GM12878 (cell line): Measurements from ENCODE around the gene BAHD1. TPM values are rescaled to one million over a fixed set of nuclear protein-coding genes. Genes with fewer than 3 reads are reported as not detected.
A peak's percentile ranks its signal among the peaks of the same experiment; 100 is the strongest.

Experiments
- ATAC-seq: fragments of 200-7000 bp; cut with Tn5 transposase; 3 replicates; pipeline ENCODE4 v1.9.1; 2020; ENCODE audit warnings: mild to moderate bottlenecking, moderate library complexity
- BruUV-seq: library from RNA; stranded (reverse); fragments of 400-500 nt; replicated peaks from 2 replicates; lab custom pipeline; 2021; lab: Mats Ljungman, UMichigan
- CTCF ChIA-PET: fragments of 300-600 bp; sonication (Branson Sonifier 250); formaldehyde crosslinking; extraction: SDS; loops from one replicate; lab custom pipeline; 2021; ENCODE audit warnings: inconsistent platforms; lab: Yijun Ruan, JAX
- POLR2A ChIA-PET: fragments of 350-600 bp; formaldehyde crosslinking; extraction: SDS; loops from one replicate; lab custom pipeline; 2021; ENCODE audit warnings: inconsistent platforms; lab: Charles Lee
- RAD21 ChIA-PET: fragments of 300-600 bp; sonication (Branson Sonifier 250); formaldehyde crosslinking; loops from one replicate; lab custom pipeline; 2023; ENCODE audit warnings: antibody characterized with exemption; ENCODE audit not compliant: unreplicated experiment; lab: Charles Lee
- SMC1A ChIA-PET: fragments of 300-600 bp; sonication (Branson Sonifier 250); formaldehyde crosslinking; loops from one replicate; lab custom pipeline; 2023; ENCODE audit not compliant: unreplicated experiment, uncharacterized antibody; lab: Charles Lee
- DNase-seq: peaks from one replicate; pipeline ENCODE4 v3.0.0-alpha.2; 2011; ENCODE audit warnings: low read depth, low spot score
- FAIRE-seq: peaks from 3 replicates; lab custom pipeline; 2011; peaks lifted over from hg19 to GRCh38; lab: Jason Lieb, UNC
- H2AFZ ChIP-seq: 2 replicates; pipeline ENCODE4 v1.6.0; 2011; ENCODE audit warnings: low read depth, low read length, control low read depth; ENCODE audit not compliant: control insufficient read depth
- H3K27ac ChIP-seq: 2 replicates; pipeline ENCODE4 v1.5.1; 2011; ENCODE audit warnings: control low read depth; ENCODE audit not compliant: control insufficient read depth, insufficient read depth
- H3K27me3 ChIP-seq, 2 experiments: replicated peaks in 1 of 2; 2 replicates each; pipeline versions ENCODE4 v1.6.0 to v1.6.1; 2011; ENCODE audit warnings: low read length in 1 of 2; ENCODE audit not compliant: control insufficient read depth in 2 of 2, insufficient read depth in 2 of 2
- H3K36me3 ChIP-seq, 2 experiments: 2 replicates each; pipeline ENCODE4 v1.5.1; 2011; ENCODE audit warnings: low read length in 1 of 2; ENCODE audit not compliant: control insufficient read depth in 2 of 2, insufficient read depth in 2 of 2
- H3K4me1 ChIP-seq: 2 replicates; pipeline ENCODE4 v1.6.1; 2011; ENCODE audit warnings: mild to moderate bottlenecking, low read length, moderate library complexity, mixed read lengths; ENCODE audit not compliant: control insufficient read depth, insufficient read depth
- H3K4me2 ChIP-seq: 2 replicates; pipeline ENCODE4 v1.6.0; 2011; ENCODE audit warnings: control low read depth; ENCODE audit not compliant: control insufficient read depth, insufficient read depth
- H3K4me3 ChIP-seq: fragments of 200-600 bp; sonication (generic); 2 replicates; pipeline ENCODE4 v1.5.1; 2016
- H3K79me2 ChIP-seq: 2 replicates; pipeline ENCODE4 v1.6.0; 2011; ENCODE audit warnings: low read length; ENCODE audit not compliant: control insufficient read depth, insufficient read depth
- H3K9ac ChIP-seq: 2 replicates; pipeline ENCODE4 v1.8.0; 2011; ENCODE audit warnings: low read length, control low read depth, mixed read lengths; ENCODE audit not compliant: control insufficient read depth, insufficient read depth
- H3K9me3 ChIP-seq: replicated peaks from 3 replicates; pipeline ENCODE4 v1.5.1; 2011; ENCODE audit warnings: mild to moderate bottlenecking, low read length; ENCODE audit not compliant: control insufficient read depth, insufficient read depth
- H4K20me1 ChIP-seq: 2 replicates; pipeline ENCODE4 v1.6.0; 2011; ENCODE audit not compliant: control insufficient read depth, insufficient read depth
- BCL11A ChIP-seq: IDR thresholded peaks from 2 replicates; pipeline ENCODE4 v1.6.1; 2011; ENCODE audit warnings: low read depth, low read length
- FOS ChIP-seq: IDR thresholded peaks from 3 replicates; pipeline ENCODE4 v1.6.1; 2011; ENCODE audit warnings: borderline replicate concordance; ENCODE audit not compliant: insufficient read length; ENCODE audit errors: extremely low read depth
- NR2C1 ChIP-seq: fragments of 450-650 bp; IDR thresholded peaks from 2 replicates; pipeline ENCODE4 v1.6.1; 2017; ENCODE audit warnings: antibody characterized with exemption, mild to moderate bottlenecking, moderate library complexity
- WGBS: methylation state at CpG from one replicate; pipeline ENCODE4 v1.1.6; 2016; ENCODE audit warnings: low lambda C conversion rate; ENCODE audit not compliant: insufficient replicate concordance, insufficient coverage; ENCODE audit errors: missing lambda C conversion rate; 5-methylcytosine and 5-hydroxymethylcytosine counted together
- in situ Hi-C: fragments of 300-500 bp; cut with MboI; formaldehyde crosslinking; loops from 9 replicates; pipeline ENCODE4 v1.14.3; 2018; ENCODE audit warnings: mixed read lengths
- intact Hi-C: fragments of 100-400 bp; cut with micrococcal nuclease; formaldehyde crosslinking; loops from one replicate; pipeline ENCODE4 v1.14.2; 2022; ENCODE audit not compliant: unreplicated experiment
- polyA plus RNA-seq, 11 experiments: library from polyadenylated mRNA; depleted of rRNA in 4 of 11; unstranded in 6 of 11; stranded (reverse) in 5 of 11; fragments of >200 nt; fragmentation: Nextera tagmentation in 4 of 11; fragmentation: Illumina TruSeq in 1 of 11; extraction: Ambion mirVana in 4 of 11; extraction: Trizol in 1 of 11; gene quantifications; 1 replicate in 1 of 11; 2 replicates in 10 of 11; pipeline versions ENCODE4 v1.2.1 to v1.2.3, GENCODE V29; 2011 to 2016; ENCODE audit warnings: inconsistent platforms in 2 of 11, missing spikeins in 2 of 11, low read depth in 1 of 11
- total RNA-seq, 4 experiments: library from RNA; depleted of rRNA in 3 of 4; stranded (reverse); fragments of >200 nt in 3 of 4; fragmentation: Illumina TruSeq in 1 of 4; extraction: Trizol in 1 of 4; gene quantifications; 2 replicates each; pipeline versions ENCODE4 v1.2.1 to v1.2.3, GENCODE V29; 2013 to 2021

The BAHD1 gene
- total and polyA plus RNA-seq, 10 of the 15 experiments (the other 5 are each of a cell fraction or from before 2014, with no cell fraction given) = 0.21 to 21.8 (median 5.8) TPM

GRCh38 chr15:40451527-40452158 is 10.9 kb downstream of the BAHD1 start:
- Histone ChIP-seq H3K27me3 (no peaks in the 10 kb centered on the region), H3K9me3 (no peaks in the 10 kb centered on the region), H3K9ac (no peak overlapping the region), H4K20me1 (no peaks in the 10 kb centered on the region; the same call in 1 of the 2 replicates), H3K27ac (peak overlapping the region; percentile 8), H3K4me3 (no peak overlapping the region), H2AFZ (no peak overlapping the region), H3K4me1 (peaks cover 39% of the 10 kb centered on the region), H3K36me3 (no peaks in the 10 kb centered on the region; a peak in 1 of 4 replicates), H3K79me2 (peaks cover 43% of the 10 kb centered on the region), H3K4me2 (peak overlapping the region; percentile 31; the same call in 1 of the 2 replicates)
- POLR2A ChIA-PET = interaction anchor here (0.8 to 4.0 kb wide), 2 partner anchors 10 to 135 kb away, joined by 5 to 26 read pairs; partner anchors contain the start of gene BAHD1
- in situ Hi-C loops = no loop called here
- CTCF ChIA-PET = interaction anchor here (1.6 to 2.9 kb wide), 3 partner anchors 9 to 55 kb away, joined by 4 to 12 read pairs (median 5); no protein-coding TSS in a partner anchor
- 42% methylated on average over 3 of the region's 3 CpGs for WGBS
- intact Hi-C loops = no loop called here
- no TSS peak for BruUV-seq
- RAD21 ChIA-PET = interaction anchor here (0.9 to 2.2 kb wide), 2 partner anchors 9 to 114 kb away, joined by 4 to 9 read pairs; no protein-coding TSS in a partner anchor
- FAIRE-seq (no peak), DNase-seq (no peak), ATAC-seq (peak; percentile 15)
- SMC1A ChIA-PET = interaction anchor here (1.5 kb wide), 1 partner anchor 9 kb away, joined by 5 read pairs; no protein-coding TSS in a partner anchor
- no peak for TF ChIP-seq FOS
- no peak for TF ChIP-seq NR2C1
- no peak for TF ChIP-seq BCL11A
- TF ChIP-seq, all 136 proteins: peak for 0
